Endothelial cell of umbilical vein (primary cell): Measurements from ENCODE around the gene ATIC. TPM values are rescaled to one million over a fixed set of nuclear protein-coding genes. Genes with fewer than 3 reads are reported as not detected.

Experiments
- BruUV-seq: library from RNA; stranded (reverse); fragments of 400-500 nt; replicated peaks from 2 replicates; lab custom pipeline; 2021; lab: Mats Ljungman, UMichigan
- CTCF ChIA-PET: fragments of 300-600, 350-600 bp; sonication (Branson Sonifier 250); formaldehyde crosslinking; loops from one replicate; lab custom pipeline; 2021; ENCODE audit warnings: antibody characterized with exemption, inconsistent platforms; lab: Charles Lee
- POLR2A ChIA-PET: fragments of 300-600, 350-600 bp; sonication (Branson Sonifier 250); formaldehyde crosslinking; loops from one replicate; lab custom pipeline; 2021; ENCODE audit warnings: antibody characterized with exemption, inconsistent platforms; lab: Charles Lee
- DNase-seq: peaks from one replicate; pipeline ENCODE4 v3.0.0-alpha.2; 2011; ENCODE audit warnings: low read depth, low spot score
- FAIRE-seq: peaks from 2 replicates; lab custom pipeline; 2011; peaks lifted over from hg19 to GRCh38; lab: Jason Lieb, UNC
- H2AFZ ChIP-seq: 2 replicates; pipeline ENCODE4 v1.6.0; 2012; ENCODE audit warnings: low read depth, low read length, control low read depth, inconsistent platforms
- H3K27ac ChIP-seq: 2 replicates; pipeline ENCODE4 v1.5.1; 2011; ENCODE audit warnings: low read depth, mild to moderate bottlenecking, control low read depth, low read length, moderate library complexity; ENCODE audit not compliant: insufficient read depth
- H3K27me3 ChIP-seq, 2 experiments: 2 replicates each; pipeline versions ENCODE4 v1.6.0 to v1.6.1; 2011; ENCODE audit warnings: low read length in 2 of 2, mixed read lengths in 1 of 2; ENCODE audit not compliant: control insufficient read depth in 2 of 2, insufficient read depth in 2 of 2
- H3K36me3 ChIP-seq, 2 experiments: 2 replicates in 1 of 2; 3 replicates in 1 of 2; pipeline ENCODE4 v1.5.1; 2011; ENCODE audit warnings: low read length in 2 of 2, mild to moderate bottlenecking in 1 of 2, moderate library complexity in 1 of 2; ENCODE audit not compliant: control insufficient read depth in 2 of 2, insufficient read depth in 2 of 2; ENCODE audit errors: extremely low read depth in 1 of 2
- H3K4me1 ChIP-seq: 3 replicates; pipeline ENCODE4 v1.5.1; 2011; ENCODE audit warnings: mild to moderate bottlenecking, low read length; ENCODE audit not compliant: control insufficient read depth, insufficient read depth; ENCODE audit errors: extremely low read depth
- H3K4me2 ChIP-seq: 2 replicates; pipeline ENCODE4 v1.6.1; 2011; ENCODE audit warnings: low read length, control low read depth, mixed read lengths; ENCODE audit not compliant: insufficient read depth
- H3K4me3 ChIP-seq, 3 experiments: fragments of 200-600 bp in 1 of 3; sonication (generic), shearing (Covaris generic) in 1 of 3; replicated peaks in 1 of 3; 2 replicates each; pipeline ENCODE4 v1.5.1; 2011 to 2016; ENCODE audit warnings: control low read depth in 3 of 3, low read length in 3 of 3, mild to moderate bottlenecking in 2 of 3, inconsistent platforms in 1 of 3, low read depth in 1 of 3, moderate library complexity in 1 of 3; ENCODE audit not compliant: insufficient read depth in 1 of 3
- H3K79me2 ChIP-seq: 2 replicates; pipeline ENCODE4 v1.6.0; 2012; ENCODE audit warnings: low read length, inconsistent platforms; ENCODE audit not compliant: control insufficient read depth, insufficient read depth
- H3K9ac ChIP-seq: replicated peaks from 2 replicates; pipeline ENCODE3; 2011; ENCODE audit warnings: low read length, control low read depth; ENCODE audit not compliant: insufficient read depth; ENCODE audit errors: extremely low read depth
- H3K9me1 ChIP-seq: replicated peaks from 3 replicates; pipeline ENCODE4 v1.6.0; 2011; ENCODE audit warnings: mild to moderate bottlenecking, low read length; ENCODE audit not compliant: control insufficient read depth, insufficient read depth; ENCODE audit errors: extremely low read depth
- H3K9me3 ChIP-seq: replicated peaks from 2 replicates; pipeline ENCODE4 v1.5.1; 2012; ENCODE audit warnings: low read length, inconsistent platforms; ENCODE audit not compliant: control insufficient read depth, insufficient read depth
- H4K20me1 ChIP-seq: replicated peaks from 2 replicates; pipeline ENCODE3; 2011; ENCODE audit warnings: mild to moderate bottlenecking, low read length; ENCODE audit not compliant: control insufficient read depth, insufficient read depth; ENCODE audit errors: extremely low read depth
- EZH2 ChIP-seq: IDR thresholded peaks from 2 replicates; pipeline ENCODE4 v1.6.1; 2012; ENCODE audit warnings: borderline replicate concordance, low read depth, mild to moderate bottlenecking, moderate library complexity, low read length, inconsistent platforms; ENCODE audit not compliant: severe bottlenecking
- FOS ChIP-seq: IDR thresholded peaks from 2 replicates; pipeline ENCODE4 v1.6.1; 2011; ENCODE audit warnings: mild to moderate bottlenecking, low read length, moderate library complexity, borderline replicate concordance; ENCODE audit not compliant: insufficient read depth
- GATA2 ChIP-seq: IDR thresholded peaks from 2 replicates; pipeline ENCODE4 v1.7.0; 2011; ENCODE audit warnings: low read depth, mild to moderate bottlenecking, moderate library complexity, mixed read lengths, low read length; ENCODE audit not compliant: insufficient read length, insufficient read depth
- JUN ChIP-seq: IDR thresholded peaks from 2 replicates; pipeline ENCODE4 v1.6.1; 2011; ENCODE audit warnings: borderline replicate concordance, low read depth; ENCODE audit not compliant: insufficient read length, insufficient read depth
- MAX ChIP-seq: IDR thresholded peaks from 2 replicates; pipeline ENCODE4 v1.6.1; 2011; ENCODE audit not compliant: insufficient read depth, insufficient read length
- MYC ChIP-seq: IDR thresholded peaks from one replicate; pipeline ENCODE4 v1.6.1; 2011; ENCODE audit warnings: mild to moderate bottlenecking, low read depth, low read length
- POLR2A ChIP-seq: IDR thresholded peaks from 2 replicates; pipeline ENCODE4 v1.6.1; 2012; ENCODE audit warnings: low read depth, mild to moderate bottlenecking, control low read depth, low read length
- POLR2AphosphoS5 ChIP-seq: IDR thresholded peaks from 2 replicates; pipeline ENCODE4 v1.6.1; 2012; ENCODE audit warnings: low read depth, mild to moderate bottlenecking, control low read depth, low read length, moderate library complexity; ENCODE audit not compliant: insufficient read depth
- dilution Hi-C: fragments of 300-500 bp; cut with MboI; formaldehyde crosslinking; loops from one replicate; pipeline ENCODE4 v1.15.0; 2019; ENCODE audit warnings: low sequenced_read_pairs; ENCODE audit not compliant: extremely low pct_ligation_motif_present
- intact Hi-C: fragments of 100-400 bp; cut with micrococcal nuclease; formaldehyde crosslinking; loops from one replicate; pipeline ENCODE4 v1.10.0; 2022
- polyA plus RNA-seq, 4 experiments: library from polyadenylated mRNA; depleted of rRNA in 3 of 4; stranded (reverse) in 3 of 4; unstranded in 1 of 4; fragments of >200 nt; gene quantifications; 2 replicates each; pipeline versions ENCODE4 v1.2.1 to v1.2.3, GENCODE V29; 2011 to 2012; ENCODE audit warnings: missing spikeins in 1 of 4
- total RNA-seq: library from RNA; stranded (reverse); gene quantifications from 2 replicates; pipeline ENCODE4 v1.2.3, GENCODE V29; 2021
- TF ChIP-seq, protein P1 (sequence below), 2 donors: IDR thresholded peaks; 1 replicate in 1 of 2; 2 replicates in 1 of 2; pipeline ENCODE4 v1.5.1; 2011; ENCODE audit warnings: low read length in 2 of 2, mild to moderate bottlenecking in 2 of 2, moderate library complexity in 2 of 2, control low read depth in 1 of 2, inconsistent platforms in 1 of 2, low read depth in 1 of 2; ENCODE audit not compliant: insufficient read depth in 1 of 2; ENCODE audit errors: extremely low read depth in 1 of 2

ATIC gene
- total and polyA plus RNA-seq, 2 donors (not counting 3 experiments of a cell fraction or from before 2014, with no cell fraction given): 29.5 to 80.2 TPM

DNA sequence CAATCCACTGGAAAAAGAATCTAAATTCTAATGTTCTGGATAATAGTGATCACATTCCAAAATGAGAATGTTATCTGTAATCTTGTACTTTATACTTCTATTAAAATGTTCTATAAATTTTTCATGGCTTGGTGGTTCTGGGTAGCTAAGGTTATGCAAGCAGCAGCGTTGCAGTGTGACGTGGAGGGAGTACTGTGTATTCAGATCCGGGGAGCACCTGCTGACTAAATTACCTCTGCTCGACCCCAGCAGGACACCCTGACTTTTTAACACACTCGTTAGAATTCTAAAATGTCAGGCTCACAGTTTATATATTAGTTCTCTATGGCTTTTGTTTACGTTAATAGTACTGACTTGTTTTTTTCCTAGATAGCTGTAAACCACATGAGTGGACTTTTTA, 13.0 kb downstream of the ATIC start:
- no peak for TF ChIP-seq POLR2A
- TF ChIP-seq, protein P1, sequence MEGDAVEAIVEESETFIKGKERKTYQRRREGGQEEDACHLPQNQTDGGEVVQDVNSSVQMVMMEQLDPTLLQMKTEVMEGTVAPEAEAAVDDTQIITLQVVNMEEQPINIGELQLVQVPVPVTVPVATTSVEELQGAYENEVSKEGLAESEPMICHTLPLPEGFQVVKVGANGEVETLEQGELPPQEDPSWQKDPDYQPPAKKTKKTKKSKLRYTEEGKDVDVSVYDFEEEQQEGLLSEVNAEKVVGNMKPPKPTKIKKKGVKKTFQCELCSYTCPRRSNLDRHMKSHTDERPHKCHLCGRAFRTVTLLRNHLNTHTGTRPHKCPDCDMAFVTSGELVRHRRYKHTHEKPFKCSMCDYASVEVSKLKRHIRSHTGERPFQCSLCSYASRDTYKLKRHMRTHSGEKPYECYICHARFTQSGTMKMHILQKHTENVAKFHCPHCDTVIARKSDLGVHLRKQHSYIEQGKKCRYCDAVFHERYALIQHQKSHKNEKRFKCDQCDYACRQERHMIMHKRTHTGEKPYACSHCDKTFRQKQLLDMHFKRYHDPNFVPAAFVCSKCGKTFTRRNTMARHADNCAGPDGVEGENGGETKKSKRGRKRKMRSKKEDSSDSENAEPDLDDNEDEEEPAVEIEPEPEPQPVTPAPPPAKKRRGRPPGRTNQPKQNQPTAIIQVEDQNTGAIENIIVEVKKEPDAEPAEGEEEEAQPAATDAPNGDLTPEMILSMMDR (IDR thresholded peaks at IDR 0.05; ENCODE audit: extremely low read depth in 1 of 2, insufficient read depth in 1 of 2, low read depth in 1 of 2, low read length in 2 of 2): no peak
- TF ChIP-seq EZH2: no peak
- TF ChIP-seq FOS: no peak
- no peak for TF ChIP-seq MAX
- DNase-seq (no peak), FAIRE-seq (no peak)
- no TSS peak for BruUV-seq
- no peaks in the 10 kb centered on the region for H3K9me1 ChIP-seq
- H3K27ac ChIP-seq: no peak overlapping the region
- H3K4me2 ChIP-seq: no peak overlapping the region
- H2AFZ ChIP-seq: no peak overlapping the region
- dilution Hi-C loops: no loop called here
- ChIA-PET CTCF (no interaction called here), POLR2A (no interaction called here)
- no peaks in the 10 kb centered on the region for H3K4me1 ChIP-seq
- intact Hi-C loops: no loop called here
- no peak overlapping the region for H3K9ac ChIP-seq
- no peak overlapping the region for H3K4me3 ChIP-seq
- H3K9me3 ChIP-seq: no peaks in the 10 kb centered on the region
- no peaks in the 10 kb centered on the region for H4K20me1 ChIP-seq
- no peaks in the 10 kb centered on the region for H3K27me3 ChIP-seq
- H3K36me3 ChIP-seq: peaks cover 7 to 12% of the 10 kb centered on the region in 2 experiments
- peaks cover 15% of the 10 kb centered on the region for H3K79me2 ChIP-seq

DNA sequence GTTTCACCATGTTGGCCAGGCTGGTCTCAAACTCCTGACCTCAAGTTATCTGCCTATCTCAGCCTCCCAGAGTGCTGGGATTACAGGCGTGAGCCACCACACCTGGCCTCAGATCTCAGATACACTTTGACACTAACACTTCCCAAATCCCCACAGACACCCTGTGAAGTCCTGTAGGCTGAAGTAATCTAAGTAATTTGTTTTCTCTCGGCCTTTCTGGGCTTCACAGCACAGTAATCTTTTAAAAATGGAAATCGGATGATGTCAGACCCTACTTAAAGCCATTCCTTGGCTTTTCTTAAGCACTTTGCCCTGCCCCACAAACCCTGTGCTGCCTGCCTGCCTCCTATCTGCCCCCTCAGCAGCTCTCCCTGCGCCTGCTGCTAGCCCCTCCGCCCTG, 16.2 kb downstream of the ATIC start:
- TF ChIP-seq POLR2A: no peak
- TF ChIP-seq MAX: no peak
- TF ChIP-seq MYC: no peak
- TF ChIP-seq, protein P1 (IDR thresholded peaks at IDR 0.05; ENCODE audit: extremely low read depth in 1 of 2, insufficient read depth in 1 of 2, low read depth in 1 of 2, low read length in 2 of 2): no peak
- no peak for TF ChIP-seq GATA2
- no peak for TF ChIP-seq JUN
- no peak for TF ChIP-seq POLR2AphosphoS5
- TF ChIP-seq EZH2: no peak
- no peak for TF ChIP-seq FOS
- H3K27me3 ChIP-seq: no peaks in the 10 kb centered on the region
- no peak overlapping the region for H3K4me3 ChIP-seq
- H3K4me1 ChIP-seq: no peaks in the 10 kb centered on the region
- dilution Hi-C loops (no loop called here), intact Hi-C loops (no loop called here)
- no peaks in the 10 kb centered on the region for H4K20me1 ChIP-seq
- DNase-seq: no peak
- no peak overlapping the region for H3K9ac ChIP-seq
- no TSS peak for BruUV-seq
- H3K9me3 ChIP-seq: no peaks in the 10 kb centered on the region
- peaks cover 7 to 12% of the 10 kb centered on the region in 2 experiments for H3K36me3 ChIP-seq
- no peaks in the 10 kb centered on the region for H3K9me1 ChIP-seq
- H3K4me2 ChIP-seq: no peak overlapping the region
- no peak overlapping the region for H3K27ac ChIP-seq
- H2AFZ ChIP-seq: no peak overlapping the region
- H3K79me2 ChIP-seq: peaks cover 11% of the 10 kb centered on the region
- no peak for FAIRE-seq
- ChIA-PET POLR2A (no interaction called here), CTCF (no interaction called here)
